ENCODE data around the gene SLC6A20. TPM values are rescaled to one million over a fixed set of nuclear protein-coding genes. Genes with fewer than 3 reads are reported as not detected.
A peak's percentile ranks its signal among the peaks of the same experiment; 100 is the strongest.

The SLC6A20 gene
- total RNA-seq, 8 experiments from 2014 or later: 0.05 to 7.2 (median 0.34) TPM

DNA sequence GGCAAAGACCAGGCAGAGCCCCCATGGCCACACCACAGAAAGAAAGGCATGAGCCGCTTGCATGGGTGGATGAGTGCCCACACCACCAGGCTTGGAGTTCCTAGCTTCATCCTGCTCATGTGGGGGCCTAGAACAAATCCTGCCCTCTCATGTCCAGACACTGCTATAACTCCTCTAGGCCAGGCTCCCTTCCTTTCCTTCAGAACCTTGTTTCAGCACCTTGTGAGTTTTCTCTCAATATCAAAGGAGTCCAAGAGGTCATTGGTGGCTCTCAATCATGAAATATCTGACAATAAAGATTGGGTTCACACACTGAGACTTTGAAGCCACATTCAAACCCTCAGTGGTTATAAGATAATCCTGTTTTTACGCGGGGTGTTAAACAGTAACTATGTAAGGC is 12.7 kb downstream of the SLC6A20 start:
- Histone ChIP-seq H3K4me3 (no peak overlapping the region), H3K27ac (no peak overlapping the region), H3K4me1 (replicated peaks in 1 of 2) (no peaks in the 10 kb centered on the region)
- in situ Hi-C loops (cut with MboI; ENCODE audit: low pct_unique_long_range_greater_than_20kb in 2 of 9, low sequenced_read_pairs in 9 of 9, unreplicated experiment in 9 of 9): no loop called here
- ATAC-seq (replicated peaks in 6 of 8): no peak
- WGBS, 10 experiments: 63 to 100% (median 100%) methylated on average over 1 to 2 of the region's 3 CpGs; no CpG with 5 or more reads in 5 of the 10 experiments

DNA sequence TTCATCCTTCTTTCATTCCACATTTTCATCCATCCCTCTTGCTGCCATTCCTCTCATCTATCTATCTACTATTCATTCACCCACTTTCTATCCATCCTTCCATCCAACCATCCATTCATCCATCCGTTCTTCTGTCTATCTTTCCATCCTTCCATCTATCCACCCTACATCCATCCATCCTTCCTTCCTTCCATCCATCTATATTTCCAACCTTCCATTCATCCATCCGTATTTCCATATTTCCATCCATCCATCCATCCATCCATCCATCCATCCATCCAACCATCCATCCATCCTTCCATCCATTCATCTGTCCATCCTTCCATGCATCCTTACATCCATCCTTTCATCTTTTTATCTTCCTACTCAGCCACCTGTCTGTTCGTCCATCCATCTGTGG is 14.0 kb downstream of the SLC6A20 start:
- Histone ChIP-seq H3K4me3 (no peak overlapping the region), H3K27ac (no peak overlapping the region), H3K4me1 (replicated peaks in 1 of 2) (no peaks in the 10 kb centered on the region)
- ATAC-seq (replicated peaks in 6 of 8): no peak
- in situ Hi-C loops (cut with MboI; ENCODE audit: low pct_unique_long_range_greater_than_20kb in 2 of 9, low sequenced_read_pairs in 9 of 9, unreplicated experiment in 9 of 9): no loop called here
- WGBS, 10 experiments: 22 to 100% (median 84%) methylated on average over 1 to 3 of the region's 3 CpGs

DNA sequence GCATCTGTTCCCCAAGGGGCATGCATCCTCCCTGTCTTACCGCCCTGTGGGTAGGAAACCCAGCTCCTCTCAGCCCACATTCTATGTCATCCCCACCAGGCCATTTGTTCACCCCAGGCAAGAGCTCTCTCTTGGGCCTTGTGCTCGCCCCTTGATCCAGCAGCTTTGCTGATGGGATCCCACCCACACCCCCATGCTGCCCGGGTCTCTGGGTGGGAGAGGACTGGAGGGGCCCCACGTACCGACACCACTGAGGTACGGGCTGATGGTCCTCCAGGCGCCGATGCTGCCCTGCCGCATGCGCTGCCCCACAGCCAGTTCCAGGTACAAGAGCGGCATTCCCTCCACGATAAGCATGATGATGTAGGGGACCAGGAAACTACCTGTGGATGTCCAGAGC is 14.5 kb downstream of the SLC6A20 start:
- no peaks in the 10 kb centered on the region for H3K4me1 ChIP-seq (replicated peaks in 1 of 2)
- no peak overlapping the region for H3K4me3 ChIP-seq
- WGBS, 10 experiments: 74 to 97% (median 83%) methylated on average over 4 to 11 of the region's 12 CpGs; no CpG with 5 or more reads in 7 of the 10 experiments
- H3K27ac ChIP-seq: no peak overlapping the region
- ATAC-seq (replicated peaks in 6 of 8): no peak
- in situ Hi-C loops (cut with MboI; ENCODE audit: low pct_unique_long_range_greater_than_20kb in 2 of 9, low sequenced_read_pairs in 9 of 9, unreplicated experiment in 9 of 9): no loop called here

DNA sequence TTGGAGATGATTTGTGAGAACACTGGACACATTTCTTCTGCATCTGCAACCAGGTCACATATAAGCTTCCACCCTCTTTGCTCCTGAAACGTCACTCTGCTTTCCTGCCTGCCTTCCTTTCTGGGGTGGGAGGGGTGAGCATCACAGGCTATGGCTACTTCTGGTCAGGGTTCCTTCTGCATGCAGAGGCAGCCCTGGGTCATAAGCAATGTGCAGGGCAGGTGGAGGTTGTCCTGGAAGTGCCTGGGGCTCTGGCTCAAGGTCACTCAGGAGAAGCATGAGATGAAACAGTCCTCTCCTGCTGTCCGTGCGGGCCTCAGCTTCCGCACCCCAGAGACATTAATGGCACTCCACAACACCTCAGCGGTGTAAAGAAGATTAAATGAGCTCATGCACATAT is 15.1 kb downstream of the SLC6A20 start:
- in situ Hi-C loops (cut with MboI; ENCODE audit: low pct_unique_long_range_greater_than_20kb in 2 of 9, low sequenced_read_pairs in 9 of 9, unreplicated experiment in 9 of 9): no loop called here
- ATAC-seq (replicated peaks in 6 of 8): no peak
- WGBS, 10 experiments: 20 to 91% (median 65%) methylated on average over 1 to 4 of the region's 5 CpGs; no CpG with 5 or more reads in 4 of the 10 experiments
- no peak overlapping the region for H3K27ac ChIP-seq
- H3K4me3 ChIP-seq: no peak overlapping the region
- H3K4me1 ChIP-seq (replicated peaks in 1 of 2): no peaks in the 10 kb centered on the region

DNA sequence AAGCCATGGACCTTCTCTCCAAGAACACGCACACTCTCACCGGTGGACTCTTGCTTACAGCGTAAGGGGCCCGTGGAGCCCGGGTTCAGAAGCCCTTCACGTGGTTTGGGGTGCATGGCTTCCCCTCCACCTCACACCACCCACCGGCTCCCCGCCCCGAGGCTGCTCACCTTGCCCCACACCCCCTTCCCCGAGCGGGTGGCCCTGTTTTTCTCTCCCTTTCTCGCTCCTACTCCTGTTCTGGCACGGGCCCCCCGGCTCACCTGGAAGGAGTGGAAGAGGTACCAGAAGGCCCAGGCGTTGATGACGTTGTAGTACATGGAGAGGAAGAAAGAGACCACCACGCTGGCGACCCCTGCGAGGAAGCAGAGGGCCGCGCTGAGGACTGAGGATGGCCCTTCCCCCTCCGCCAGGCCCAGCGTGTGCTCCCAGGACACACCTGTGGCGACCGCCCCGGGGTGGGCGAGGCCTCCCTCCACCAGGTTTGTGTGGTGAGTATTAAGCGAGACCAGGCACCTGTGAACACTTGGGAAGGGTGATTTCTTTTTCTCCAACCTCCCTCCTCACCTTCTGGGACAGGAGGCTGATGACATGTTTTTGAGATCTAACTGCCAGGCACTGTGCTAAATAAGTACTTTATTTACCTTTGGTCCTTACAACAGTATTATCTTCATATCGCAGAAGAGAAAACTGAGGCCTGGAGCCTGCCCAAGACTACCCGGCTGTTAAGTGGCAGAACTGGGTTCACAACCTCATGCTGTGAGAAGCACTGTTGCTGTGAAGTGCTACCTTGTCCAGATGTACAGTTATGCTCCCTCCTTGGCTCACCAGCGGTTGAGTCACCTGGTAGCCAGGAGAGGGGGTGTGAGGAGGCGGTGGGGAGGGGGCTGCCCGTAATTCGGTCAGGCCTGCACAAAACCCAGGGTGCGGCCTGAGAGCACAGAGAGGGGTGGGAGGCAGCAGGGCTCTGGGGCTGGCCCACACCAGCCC is 16.3 kb downstream of the SLC6A20 start:
- no peak overlapping the region for H3K27ac ChIP-seq
- H3K4me1 ChIP-seq (replicated peaks in 1 of 2): no peaks in the 10 kb centered on the region
- H3K4me3 ChIP-seq: no peak overlapping the region
- in situ Hi-C loops (cut with MboI; ENCODE audit: low pct_unique_long_range_greater_than_20kb in 2 of 9, low sequenced_read_pairs in 9 of 9, unreplicated experiment in 9 of 9): no loop called here
- no peak for ATAC-seq (replicated peaks in 6 of 8)
- WGBS, 10 experiments: 20 to 100% (median 80%) methylated on average over 1 to 9 of the region's 35 CpGs; no CpG with 5 or more reads in 5 of the 10 experiments

DNA sequence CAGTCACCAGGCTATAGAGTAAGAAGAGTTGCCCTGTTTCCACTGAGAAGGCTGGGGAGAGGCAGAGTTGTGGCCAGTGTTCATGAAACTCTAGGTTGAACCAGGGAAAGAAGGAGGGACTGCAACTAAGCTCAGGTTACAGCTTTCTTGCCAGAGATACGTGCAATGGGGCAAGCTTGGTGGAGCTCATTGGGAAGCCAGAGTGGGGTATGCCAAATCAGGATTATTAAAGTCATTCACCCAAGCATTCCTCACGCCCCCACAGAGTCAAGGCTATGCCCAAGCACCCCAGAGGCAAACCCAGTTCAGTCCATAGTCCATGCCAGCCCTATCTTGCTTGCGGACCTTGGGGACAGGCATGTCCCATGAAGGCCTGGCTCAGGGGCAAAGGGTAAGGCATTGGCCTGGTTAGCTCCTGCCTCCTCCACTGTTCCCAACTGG is 17.6 kb downstream of the SLC6A20 start:
- Histone ChIP-seq H3K4me1 (replicated peaks in 1 of 2) (no peaks in the 10 kb centered on the region), H3K4me3 (no peak overlapping the region), H3K27ac (no peak overlapping the region)
- WGBS, 10 experiments: 17 to 100% (median 60%) methylated on average over 1 of the region's 3 CpGs; no CpG with 5 or more reads in 5 of the 10 experiments
- ATAC-seq (replicated peaks in 6 of 8): peak in 1 of 8 experiments; percentile 40
- in situ Hi-C loops (cut with MboI; ENCODE audit: low pct_unique_long_range_greater_than_20kb in 2 of 9, low sequenced_read_pairs in 9 of 9, unreplicated experiment in 9 of 9): no loop called here

DNA sequence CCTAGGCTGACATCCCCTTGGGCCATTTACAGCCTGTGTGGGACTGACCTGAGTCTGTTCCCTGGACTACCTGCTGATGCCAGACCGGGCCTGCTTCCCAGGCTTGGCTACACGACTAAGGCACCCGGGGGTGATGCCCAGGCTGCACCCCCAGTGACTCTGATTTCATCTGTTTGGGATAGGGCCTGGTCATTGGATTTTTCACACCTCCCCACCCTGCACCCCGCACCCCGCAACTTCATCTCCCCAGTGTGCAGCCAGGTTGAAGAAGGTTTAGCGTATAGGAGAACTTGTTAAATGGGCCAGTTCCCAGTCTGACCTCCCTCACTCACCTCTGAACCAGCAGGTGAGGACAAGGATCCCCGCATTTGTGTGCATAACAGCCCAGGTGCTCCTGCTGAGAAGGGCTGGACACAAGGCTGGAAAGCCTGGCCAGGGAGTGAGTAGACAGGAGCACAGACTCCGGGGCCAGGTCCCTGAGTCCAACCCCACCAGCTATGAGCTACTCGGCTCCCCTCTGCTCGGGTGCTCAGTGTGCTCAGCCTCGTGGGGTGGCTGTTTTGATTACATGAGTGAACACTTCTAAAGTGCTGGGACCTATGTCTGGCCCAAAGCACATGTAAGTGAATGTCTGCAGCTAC is 18.5 kb downstream of the SLC6A20 start:
- no peak overlapping the region for H3K27ac ChIP-seq
- ATAC-seq (replicated peaks in 6 of 8): no peak
- H3K4me1 ChIP-seq (replicated peaks in 1 of 2): no peaks in the 10 kb centered on the region
- 0 to 80% (median 60%) methylated on average over 1 to 3 of the region's 11 CpGs; no CpG with 5 or more reads in 5 of the 10 experiments for WGBS, 10 experiments
- no peak overlapping the region for H3K4me3 ChIP-seq
- in situ Hi-C loops (cut with MboI; ENCODE audit: low pct_unique_long_range_greater_than_20kb in 2 of 9, low sequenced_read_pairs in 9 of 9, unreplicated experiment in 9 of 9): no loop called here

DNA sequence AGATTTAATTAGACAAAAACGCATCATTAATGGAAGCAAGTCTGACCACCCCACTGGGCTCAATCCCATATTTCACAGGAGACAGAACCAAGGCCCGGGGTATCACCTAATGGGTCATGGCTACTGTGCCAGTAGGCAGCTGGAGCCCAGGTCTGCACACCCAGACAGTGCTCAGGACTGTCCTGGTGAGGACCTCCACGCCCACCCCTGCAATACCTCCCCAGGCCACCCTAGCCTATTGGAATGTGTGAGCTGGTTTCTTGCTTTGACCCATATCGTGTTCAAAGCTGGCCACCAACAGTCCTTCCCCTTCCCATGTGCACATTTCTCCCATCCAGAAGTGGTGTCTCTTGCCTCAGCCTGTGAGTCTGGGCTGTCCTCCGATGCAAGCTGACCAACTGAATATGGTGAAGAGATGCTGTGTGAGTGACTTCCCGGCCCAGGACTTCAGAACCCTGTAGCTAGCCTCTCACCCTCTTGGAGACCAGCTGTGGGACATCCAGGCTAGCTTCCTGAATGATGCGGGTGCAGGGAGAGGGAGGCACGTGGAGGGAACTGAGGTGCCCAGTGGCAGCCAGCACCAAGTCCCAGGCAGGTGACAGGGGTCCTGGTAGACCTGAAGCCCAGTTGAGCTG is 19.1 kb downstream of the SLC6A20 start:
- WGBS, 10 experiments: 60 to 100% (median 90%) methylated on average over 1 to 4 of the region's 8 CpGs; no CpG with 5 or more reads in 3 of the 10 experiments

DNA sequence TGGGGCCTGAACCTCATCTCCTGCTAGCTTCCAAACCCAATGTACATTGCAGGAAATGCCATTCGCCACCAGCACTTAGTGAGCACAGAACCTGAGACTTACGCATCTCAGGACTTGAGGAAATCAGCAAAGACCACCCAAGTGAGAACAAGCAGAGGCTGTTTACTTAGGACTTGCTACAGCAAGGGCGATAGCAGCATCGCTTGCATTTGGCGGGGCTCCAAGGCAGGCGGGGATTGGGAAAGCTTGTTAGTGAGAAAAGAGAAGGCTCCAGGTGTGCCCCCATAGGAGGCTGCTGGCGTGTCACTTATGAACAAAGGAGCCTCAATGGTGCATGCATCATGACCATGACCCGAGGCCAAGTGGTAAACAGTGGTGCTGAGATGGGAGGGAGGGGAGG is 19.7 kb downstream of the SLC6A20 start:
- in situ Hi-C loops (cut with MboI; ENCODE audit: low pct_unique_long_range_greater_than_20kb in 2 of 9, low sequenced_read_pairs in 9 of 9, unreplicated experiment in 9 of 9): no loop called here
- Histone ChIP-seq H3K4me3 (no peak overlapping the region), H3K4me1 (replicated peaks in 1 of 2) (no peaks in the 10 kb centered on the region), H3K27ac (no peak overlapping the region)
- no peak for ATAC-seq (replicated peaks in 6 of 8)
- WGBS, 10 experiments: 40 to 100% (median 70%) methylated on average over 1 to 5 of the region's 8 CpGs; no CpG with 5 or more reads in 4 of the 10 experiments

More for the DNA sequence above, 19.1 kb downstream of the SLC6A20 start:
- in situ Hi-C loops (cut with MboI; ENCODE audit: low pct_unique_long_range_greater_than_20kb in 2 of 9, low sequenced_read_pairs in 9 of 9, unreplicated experiment in 9 of 9): no loop called here
- no peaks in the 10 kb centered on the region for H3K4me1 ChIP-seq (replicated peaks in 1 of 2)
- no peak for ATAC-seq (replicated peaks in 6 of 8)
- H3K4me3 ChIP-seq: no peak overlapping the region
- no peak overlapping the region for H3K27ac ChIP-seq

DNA sequence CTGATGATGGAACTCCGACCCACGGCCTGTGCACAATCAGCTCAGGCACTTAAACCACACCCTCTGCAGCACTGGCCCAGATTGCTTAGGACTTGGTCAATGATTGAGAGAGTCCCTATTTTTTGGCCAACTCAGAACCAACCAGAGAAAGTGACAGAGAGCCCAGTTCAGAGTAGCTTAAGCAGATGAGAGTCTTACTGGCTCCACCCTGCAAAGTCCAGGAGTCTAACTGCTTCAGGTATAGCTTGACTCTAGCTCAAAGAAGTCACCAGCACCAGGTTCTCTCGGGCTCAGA is 20.1 kb downstream of the SLC6A20 start:
- WGBS, 10 experiments: 42 to 57% methylated on average over 1 to 2 of the region's 3 CpGs; no CpG with 5 or more reads in 8 of the 10 experiments
- Histone ChIP-seq H3K4me3 (no peak overlapping the region), H3K4me1 (replicated peaks in 1 of 2) (no peaks in the 10 kb centered on the region), H3K27ac (no peak overlapping the region)
- in situ Hi-C loops (cut with MboI; ENCODE audit: low pct_unique_long_range_greater_than_20kb in 2 of 9, low sequenced_read_pairs in 9 of 9, unreplicated experiment in 9 of 9): no loop called here
- ATAC-seq (replicated peaks in 6 of 8): no peak

DNA sequence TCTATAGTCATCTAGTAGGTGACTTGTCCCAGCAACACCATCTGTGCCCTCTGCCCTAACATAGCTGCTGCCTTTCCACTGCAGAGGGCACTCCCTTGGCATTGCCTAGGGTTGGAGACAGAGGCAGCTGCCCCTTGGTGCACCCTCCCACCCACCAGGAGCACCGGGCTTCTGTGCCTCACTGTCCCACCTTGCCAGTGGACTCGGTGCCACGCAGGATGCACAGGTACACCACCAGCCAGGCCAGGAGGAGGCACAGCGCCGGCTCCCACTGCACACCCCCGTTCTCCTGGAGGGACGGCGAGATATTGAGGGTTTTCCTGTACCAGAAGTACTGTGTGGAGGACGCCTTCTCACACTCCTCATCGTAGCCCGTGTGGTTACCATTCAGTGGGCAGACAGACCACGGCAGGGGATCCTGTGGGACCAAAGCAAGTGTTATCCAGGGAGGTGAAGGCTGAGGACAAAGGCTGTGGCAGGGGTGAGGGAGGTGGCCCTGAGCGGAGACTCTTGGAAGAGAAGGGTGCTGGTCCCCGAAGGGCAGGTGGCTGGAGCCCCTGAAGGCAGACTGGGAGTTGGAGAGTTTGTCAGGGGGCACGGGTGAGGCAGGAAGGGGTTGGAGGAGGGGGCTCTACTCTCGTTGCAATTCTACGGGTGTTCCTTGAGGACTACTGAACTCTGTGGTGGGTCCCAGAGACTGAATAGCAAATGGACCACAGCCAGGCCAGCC is 20.6 kb downstream of the SLC6A20 start:
- ATAC-seq (replicated peaks in 6 of 8): no peak
- WGBS, 10 experiments: 60 to 100% (median 81%) methylated on average over 1 to 8 of the region's 17 CpGs; no CpG with 5 or more reads in 6 of the 10 experiments
- no peak overlapping the region for H3K27ac ChIP-seq
- in situ Hi-C loops (cut with MboI; ENCODE audit: low pct_unique_long_range_greater_than_20kb in 2 of 9, low sequenced_read_pairs in 9 of 9, unreplicated experiment in 9 of 9): no loop called here
- H3K4me1 ChIP-seq (replicated peaks in 1 of 2): no peaks in the 10 kb centered on the region
- no peak overlapping the region for H3K4me3 ChIP-seq

Measured in motor neuron (in vitro differentiated cells).